Neural cell (in vitro differentiated cells): ENCODE measurements around the gene WTAP.

Source experiments
- EZH2 ChIP-seq: fragments of 200-600, 300-800 bp; shearing (Covaris generic), sonication (generic); IDR thresholded peaks from 2 replicates; pipeline ENCODE4 v1.6.1; 2014; ENCODE audit warnings: antibody characterized with exemption, low read length, borderline replicate concordance, mild to moderate bottlenecking; ENCODE audit not compliant: insufficient read depth, poor library complexity, severe bottlenecking
- POLR2AphosphoS5 ChIP-seq: IDR thresholded peaks from 2 replicates; pipeline ENCODE4 v1.6.1; 2012
- RAD21 ChIP-seq: fragments of 450-650 bp; conservative IDR thresholded peaks from 2 replicates; pipeline ENCODE4 v1.6.1; 2014; ENCODE audit warnings: antibody characterized with exemption, mild to moderate bottlenecking, moderate library complexity
- REST ChIP-seq: IDR thresholded peaks from 2 replicates; pipeline ENCODE4 v1.6.1; 2012; ENCODE audit warnings: borderline replicate concordance
- TAF1 ChIP-seq: IDR thresholded peaks from 2 replicates; pipeline ENCODE4 v1.6.1; 2012; ENCODE audit warnings: low read depth
- TF ChIP-seq, protein P1 (sequence below): fragments of 450-650 bp; IDR thresholded peaks from 2 replicates; pipeline ENCODE4 v1.5.1; 2014; ENCODE audit warnings: antibody characterized with exemption, mild to moderate bottlenecking, moderate library complexity; ENCODE audit not compliant: poor library complexity, severe bottlenecking

GRCh38 chr6:159719287-159719686, 8.0 kb upstream of the WTAP start:
- TF ChIP-seq POLR2AphosphoS5 (no peak), REST (no peak), TAF1 (no peak), EZH2 (no peak), RAD21 (no peak)
- TF ChIP-seq, protein P1, sequence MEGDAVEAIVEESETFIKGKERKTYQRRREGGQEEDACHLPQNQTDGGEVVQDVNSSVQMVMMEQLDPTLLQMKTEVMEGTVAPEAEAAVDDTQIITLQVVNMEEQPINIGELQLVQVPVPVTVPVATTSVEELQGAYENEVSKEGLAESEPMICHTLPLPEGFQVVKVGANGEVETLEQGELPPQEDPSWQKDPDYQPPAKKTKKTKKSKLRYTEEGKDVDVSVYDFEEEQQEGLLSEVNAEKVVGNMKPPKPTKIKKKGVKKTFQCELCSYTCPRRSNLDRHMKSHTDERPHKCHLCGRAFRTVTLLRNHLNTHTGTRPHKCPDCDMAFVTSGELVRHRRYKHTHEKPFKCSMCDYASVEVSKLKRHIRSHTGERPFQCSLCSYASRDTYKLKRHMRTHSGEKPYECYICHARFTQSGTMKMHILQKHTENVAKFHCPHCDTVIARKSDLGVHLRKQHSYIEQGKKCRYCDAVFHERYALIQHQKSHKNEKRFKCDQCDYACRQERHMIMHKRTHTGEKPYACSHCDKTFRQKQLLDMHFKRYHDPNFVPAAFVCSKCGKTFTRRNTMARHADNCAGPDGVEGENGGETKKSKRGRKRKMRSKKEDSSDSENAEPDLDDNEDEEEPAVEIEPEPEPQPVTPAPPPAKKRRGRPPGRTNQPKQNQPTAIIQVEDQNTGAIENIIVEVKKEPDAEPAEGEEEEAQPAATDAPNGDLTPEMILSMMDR, result no peak
